BLaER1 treated with 17β-estradiol and CSF1 and Interleukin-3, amounts not matched to agents 10 nM and 100 nM (cell line): ENCODE measurements around the gene TC2N.

Experiments
- H3K27ac ChIP-seq, 11 experiments: shearing (Covaris generic); formaldehyde crosslinking; 2 replicates each; pipeline ENCODE4 v1.8.1; 2022
- H3K27me3 ChIP-seq, 11 experiments: shearing (Covaris generic); formaldehyde crosslinking; 2 replicates each; pipeline ENCODE4 v1.8.1; 2022
- H3K36me3 ChIP-seq, 11 experiments: shearing (Covaris generic); formaldehyde crosslinking; 2 replicates each; pipeline ENCODE4 v1.8.1; 2022
- H3K4me1 ChIP-seq, 10 experiments: shearing (Covaris generic); formaldehyde crosslinking; 2 replicates each; pipeline ENCODE4 v1.8.1; 2022
- H3K4me2 ChIP-seq, 11 experiments: shearing (Covaris generic); formaldehyde crosslinking; 2 replicates each; pipeline ENCODE4 v1.8.1; 2022
- H3K4me3 ChIP-seq, 10 experiments: shearing (Covaris generic); formaldehyde crosslinking; 2 replicates each; pipeline ENCODE4 v1.8.1; 2022
- H3K9ac ChIP-seq, 11 experiments: shearing (Covaris generic); formaldehyde crosslinking; 2 replicates each; pipeline ENCODE4 v1.8.1; 2022
- H3K9me3 ChIP-seq, 11 experiments: shearing (Covaris generic); formaldehyde crosslinking; replicated peaks in 1 of 11; 2 replicates each; pipeline ENCODE4 v1.8.1; 2022
- H4K20me1 ChIP-seq, 11 experiments: shearing (Covaris generic); formaldehyde crosslinking; 2 replicates each; pipeline ENCODE4 v1.8.1; 2022
- Cebpa-rat ChIP-seq, 11 experiments: shearing (Covaris generic); IDR thresholded peaks; 2 replicates each; pipeline ENCODE4 v1.8.1; 2022

The TC2N gene

DNA sequence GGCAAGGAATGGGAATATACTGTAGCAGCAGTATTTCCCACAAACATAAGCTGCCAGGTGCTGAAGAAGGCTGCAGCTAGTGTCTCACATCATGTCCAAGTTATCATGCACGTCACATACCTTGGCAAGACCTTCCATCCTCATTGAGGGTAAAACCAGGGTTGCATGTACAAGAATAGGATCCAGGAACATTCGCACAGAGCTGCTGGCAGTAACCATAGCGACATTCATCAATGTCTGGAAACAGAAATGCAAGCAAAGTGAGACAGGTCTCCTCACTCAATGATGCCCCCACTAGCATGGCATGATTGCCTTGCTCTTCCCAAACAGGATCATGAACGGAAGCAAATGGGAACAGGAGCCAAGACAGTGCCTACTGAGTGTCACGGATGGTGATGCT, 23.8 kb upstream of the TC2N start:
- H3K27me3 ChIP-seq: no peaks in the 10 kb centered on the region
- TF ChIP-seq Cebpa-rat (IDR thresholded peaks at IDR 0.05): no peak
- H3K36me3 ChIP-seq: no peaks in the 10 kb centered on the region
- no peak overlapping the region for H3K4me2 ChIP-seq
- H4K20me1 ChIP-seq: no peaks in the 10 kb centered on the region
- H3K9me3 ChIP-seq: no peaks in the 10 kb centered on the region
- no peaks in the 10 kb centered on the region for H3K4me1 ChIP-seq
- no peak overlapping the region for H3K4me3 ChIP-seq
- H3K9ac ChIP-seq: no peak overlapping the region
- H3K27ac ChIP-seq: no peak overlapping the region

GRCh38 chr14:91890291-91890749, 23.0 kb upstream of the TC2N start:
- H3K4me3 ChIP-seq: no peak overlapping the region
- no peak overlapping the region for H3K4me2 ChIP-seq
- H3K27me3 ChIP-seq: no peaks in the 10 kb centered on the region
- no peaks in the 10 kb centered on the region for H4K20me1 ChIP-seq
- no peak overlapping the region for H3K9ac ChIP-seq
- no peak overlapping the region for H3K27ac ChIP-seq
- no peaks in the 10 kb centered on the region for H3K36me3 ChIP-seq
- H3K4me1 ChIP-seq: peaks cover 0 to 4% (median 0%) of the 10 kb centered on the region in 10 experiments; a peak in 1 of 20 replicates
- no peaks in the 10 kb centered on the region for H3K9me3 ChIP-seq
- TF ChIP-seq Cebpa-rat (IDR thresholded peaks at IDR 0.05): no peak

DNA sequence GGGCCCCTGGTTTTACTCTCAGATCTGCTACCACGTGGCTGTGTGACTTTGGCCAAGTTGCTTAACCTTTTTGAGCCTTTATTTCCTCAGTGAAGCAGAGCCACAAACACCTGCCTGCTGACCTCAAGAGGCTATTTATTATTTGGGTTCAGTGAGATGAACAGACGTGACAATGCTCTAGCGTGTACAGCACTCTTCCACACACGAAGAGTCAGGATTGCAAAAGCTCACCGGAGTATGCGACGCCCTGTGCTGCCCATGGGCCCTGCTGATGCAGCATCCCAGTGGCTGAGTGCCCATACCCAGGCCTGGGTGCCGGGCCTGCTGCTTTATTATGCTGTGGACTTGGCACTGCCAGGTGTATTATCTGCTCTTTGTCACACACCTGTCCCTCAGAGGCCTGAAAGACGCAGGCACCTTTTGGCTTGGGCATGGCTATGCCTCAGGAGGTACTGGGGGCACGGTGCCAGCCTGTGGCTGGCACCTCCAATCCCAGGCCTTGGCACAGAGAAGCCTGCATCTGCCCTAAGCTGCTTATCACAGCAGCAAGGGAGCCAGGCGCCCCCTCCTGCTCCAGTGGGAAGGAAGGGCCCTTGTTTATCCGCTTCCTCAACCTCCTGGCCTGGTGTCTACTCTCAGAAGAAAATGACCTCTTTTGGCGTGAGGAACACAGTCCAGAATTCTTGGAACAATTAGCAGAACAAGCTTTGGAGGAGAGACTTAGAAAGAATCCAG, 22.3 kb upstream of the TC2N start:
- Histone ChIP-seq H3K27ac (no peak overlapping the region), H4K20me1 (no peaks in the 10 kb centered on the region), H3K27me3 (no peaks in the 10 kb centered on the region), H3K4me1 (peaks cover 0 to 4% (median 0%) of the 10 kb centered on the region in 10 experiments; a peak in 1 of 20 replicates), H3K4me2 (no peak overlapping the region), H3K4me3 (no peak overlapping the region), H3K9ac (no peak overlapping the region), H3K36me3 (no peaks in the 10 kb centered on the region), H3K9me3 (no peaks in the 10 kb centered on the region)
- no peak for TF ChIP-seq Cebpa-rat (IDR thresholded peaks at IDR 0.05)

DNA sequence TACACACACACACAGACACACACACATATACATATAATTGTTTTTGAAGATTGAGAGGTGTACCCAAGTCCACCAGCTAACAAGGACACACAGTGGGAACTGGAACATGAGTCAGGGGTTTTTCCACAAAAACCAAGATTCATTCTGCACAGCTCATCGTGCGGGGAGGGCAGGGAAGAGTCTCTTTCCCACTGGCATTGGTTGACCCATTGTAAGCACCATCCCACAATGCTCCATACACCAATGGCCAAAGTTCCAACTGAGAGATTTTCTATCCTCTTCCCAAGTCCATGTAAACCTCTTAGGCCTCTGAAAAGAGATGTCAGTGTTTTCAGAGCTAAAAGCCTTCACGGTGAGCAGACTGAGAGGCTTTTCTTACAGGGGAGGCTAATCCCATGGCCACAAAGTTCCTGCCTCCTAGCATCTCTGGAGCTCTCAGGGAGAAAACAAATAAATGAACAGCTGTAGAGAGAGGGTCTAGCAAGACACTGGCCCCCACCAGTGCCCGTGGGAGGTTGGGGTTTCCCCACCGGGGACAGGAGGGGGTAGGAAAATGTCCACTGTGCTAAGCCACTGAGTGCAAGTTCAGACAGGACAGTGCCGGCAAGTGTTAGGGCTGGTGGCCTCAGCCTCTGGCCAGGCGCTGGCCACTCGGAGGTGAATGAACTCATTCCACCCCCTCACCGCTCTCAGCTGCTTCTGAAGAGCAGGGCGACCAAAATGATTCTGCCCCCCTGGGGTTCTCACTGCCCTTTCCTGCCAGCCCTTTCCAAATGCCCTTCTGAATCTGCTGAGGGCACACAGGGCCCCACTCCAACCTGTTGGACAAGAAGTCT, 21.5 kb upstream of the TC2N start:
- no peak for TF ChIP-seq Cebpa-rat (IDR thresholded peaks at IDR 0.05)
- Histone ChIP-seq H3K4me3 (no peak overlapping the region), H3K4me1 (peaks cover 0 to 4% (median 0%) of the 10 kb centered on the region in 10 experiments; a peak in 1 of 20 replicates), H3K9ac (no peak overlapping the region), H3K4me2 (no peak overlapping the region), H3K36me3 (no peaks in the 10 kb centered on the region), H4K20me1 (no peaks in the 10 kb centered on the region), H3K27me3 (no peaks in the 10 kb centered on the region), H3K9me3 (no peaks in the 10 kb centered on the region), H3K27ac (no peak overlapping the region)

GRCh38 chr14:91886961-91887360, 19.6 kb upstream of the TC2N start:
- no peaks in the 10 kb centered on the region for H3K36me3 ChIP-seq
- H3K4me1 ChIP-seq: peaks cover 0 to 4% (median 0%) of the 10 kb centered on the region in 10 experiments; a peak in 1 of 20 replicates

DNA sequence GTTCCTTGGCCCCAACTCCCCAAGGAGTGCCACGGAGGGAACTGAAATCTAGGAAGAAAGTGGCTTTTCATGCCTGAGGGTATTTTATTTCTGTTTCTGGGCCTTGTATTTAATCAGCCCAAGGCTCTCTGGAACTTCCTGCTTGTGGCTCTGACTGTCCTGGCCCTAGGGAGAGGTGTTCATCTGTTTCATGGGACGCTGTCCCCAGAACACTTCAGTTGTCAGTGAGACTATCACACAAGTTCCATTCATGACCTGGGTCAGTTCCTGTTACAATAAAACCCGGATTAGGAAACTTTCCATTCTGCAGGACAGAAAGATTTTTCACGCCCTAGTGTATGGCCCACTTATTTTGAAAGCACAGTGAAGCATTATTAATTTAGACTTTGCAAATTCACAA, 18.5 kb upstream of the TC2N start:
- H3K4me2 ChIP-seq: no peak overlapping the region
- no peak for TF ChIP-seq Cebpa-rat (IDR thresholded peaks at IDR 0.05)
- no peak overlapping the region for H3K27ac ChIP-seq
- H3K4me3 ChIP-seq: no peak overlapping the region
- H3K4me1 ChIP-seq: peaks cover 0 to 4% (median 0%) of the 10 kb centered on the region in 10 experiments; a peak in 1 of 20 replicates
- H3K36me3 ChIP-seq: no peaks in the 10 kb centered on the region
- H3K27me3 ChIP-seq: no peaks in the 10 kb centered on the region
- H3K9me3 ChIP-seq: no peaks in the 10 kb centered on the region
- no peaks in the 10 kb centered on the region for H4K20me1 ChIP-seq
- no peak overlapping the region for H3K9ac ChIP-seq

More at GRCh38 chr14:91886961-91887360, 19.6 kb upstream of the TC2N start:
- Histone ChIP-seq H3K27me3 (no peaks in the 10 kb centered on the region), H3K4me2 (no peak overlapping the region), H4K20me1 (no peaks in the 10 kb centered on the region), H3K9ac (no peak overlapping the region), H3K9me3 (no peaks in the 10 kb centered on the region), H3K4me3 (no peak overlapping the region), H3K27ac (no peak overlapping the region)
- no peak for TF ChIP-seq Cebpa-rat (IDR thresholded peaks at IDR 0.05)

DNA sequence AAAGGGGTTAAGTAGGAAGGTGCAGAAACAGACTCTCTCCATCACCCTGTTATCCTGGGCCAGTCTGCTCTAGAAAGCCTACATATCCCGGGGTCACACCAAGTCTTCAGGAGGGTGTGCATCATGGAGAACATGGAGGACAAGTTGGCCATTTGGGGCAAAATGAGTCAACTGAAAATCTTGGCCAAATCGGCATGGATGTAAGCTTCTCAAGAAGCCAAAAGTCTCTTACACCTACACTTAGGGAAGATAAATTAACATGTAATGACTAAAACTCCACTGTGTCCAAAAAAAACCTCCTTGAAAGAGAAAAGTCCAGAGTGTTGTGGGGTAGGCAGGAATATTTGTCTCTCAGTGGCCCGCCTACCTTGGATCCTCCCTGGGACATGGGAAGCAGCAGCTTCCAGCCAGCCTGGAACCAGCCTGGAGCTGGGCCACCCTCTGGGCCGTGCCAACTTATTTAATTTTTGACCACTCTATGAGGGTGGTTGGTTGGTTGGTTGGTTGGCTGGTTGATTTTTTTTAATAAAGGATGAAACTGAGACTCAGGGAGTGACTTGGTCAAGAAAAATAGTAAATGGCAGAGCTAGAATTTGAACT, 17.9 kb upstream of the TC2N start:
- no peaks in the 10 kb centered on the region for H3K36me3 ChIP-seq
- peaks cover 0 to 4% (median 0%) of the 10 kb centered on the region in 10 experiments; a peak in 1 of 20 replicates for H3K4me1 ChIP-seq
- no peak overlapping the region for H3K4me3 ChIP-seq
- H3K9ac ChIP-seq: no peak overlapping the region
- no peak overlapping the region for H3K4me2 ChIP-seq
- no peaks in the 10 kb centered on the region for H4K20me1 ChIP-seq
- no peak overlapping the region for H3K27ac ChIP-seq
- TF ChIP-seq Cebpa-rat (IDR thresholded peaks at IDR 0.05): no peak
- no peaks in the 10 kb centered on the region for H3K27me3 ChIP-seq
- no peaks in the 10 kb centered on the region for H3K9me3 ChIP-seq

DNA sequence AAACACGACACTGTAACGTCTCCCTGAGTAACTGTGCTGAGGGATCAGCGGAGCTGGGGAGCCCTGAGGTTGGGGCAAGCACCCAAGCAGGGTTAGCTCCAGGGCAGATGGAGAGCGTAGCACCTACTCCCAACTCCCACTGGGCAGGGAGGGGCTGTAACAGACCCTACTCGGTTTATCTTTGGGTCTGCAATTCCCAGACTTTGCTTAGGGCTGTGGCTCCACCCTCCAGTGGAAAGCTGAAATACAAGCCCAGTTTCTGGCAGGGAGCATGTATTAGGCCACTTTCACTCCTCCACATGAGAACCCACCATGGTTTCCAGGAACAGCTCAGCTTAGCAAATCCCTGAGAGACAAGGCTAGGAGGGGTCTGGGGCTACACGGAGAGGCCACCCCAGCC, 17.3 kb upstream of the TC2N start:
- Histone ChIP-seq H3K9me3 (no peaks in the 10 kb centered on the region), H3K9ac (no peak overlapping the region), H4K20me1 (no peaks in the 10 kb centered on the region), H3K27me3 (no peaks in the 10 kb centered on the region), H3K4me1 (peaks cover 0 to 4% (median 0%) of the 10 kb centered on the region in 10 experiments; a peak in 1 of 20 replicates), H3K27ac (no peak overlapping the region), H3K36me3 (no peaks in the 10 kb centered on the region), H3K4me3 (no peak overlapping the region), H3K4me2 (no peak overlapping the region)
- TF ChIP-seq Cebpa-rat (IDR thresholded peaks at IDR 0.05): no peak

GRCh38 chr14:91883753-91884152, 16.4 kb upstream of the TC2N start:
- Histone ChIP-seq H3K4me1 (peaks cover 0 to 4% (median 0%) of the 10 kb centered on the region in 10 experiments; a peak in 1 of 20 replicates), H4K20me1 (no peaks in the 10 kb centered on the region), H3K36me3 (no peaks in the 10 kb centered on the region), H3K4me3 (no peak overlapping the region), H3K27me3 (no peaks in the 10 kb centered on the region), H3K9ac (no peak overlapping the region), H3K9me3 (no peaks in the 10 kb centered on the region), H3K27ac (no peak overlapping the region), H3K4me2 (no peak overlapping the region)
- TF ChIP-seq Cebpa-rat (IDR thresholded peaks at IDR 0.05): no peak
